ENCODE results near the gene LRRC4C. TPM values are rescaled to one million over a fixed set of nuclear protein-coding genes. Genes with fewer than 3 reads are reported as not detected.
"Not testable (repeated sequence)": the region's sequence is repeated elsewhere in the genome, so short reads cannot be mapped to it uniquely, and the experiment has no call there.

LRRC4C gene
- total and polyA plus RNA-seq, 11 donors, result 0.08 to 1.2 (median 0.48) TPM; not detected in 1

DNA sequence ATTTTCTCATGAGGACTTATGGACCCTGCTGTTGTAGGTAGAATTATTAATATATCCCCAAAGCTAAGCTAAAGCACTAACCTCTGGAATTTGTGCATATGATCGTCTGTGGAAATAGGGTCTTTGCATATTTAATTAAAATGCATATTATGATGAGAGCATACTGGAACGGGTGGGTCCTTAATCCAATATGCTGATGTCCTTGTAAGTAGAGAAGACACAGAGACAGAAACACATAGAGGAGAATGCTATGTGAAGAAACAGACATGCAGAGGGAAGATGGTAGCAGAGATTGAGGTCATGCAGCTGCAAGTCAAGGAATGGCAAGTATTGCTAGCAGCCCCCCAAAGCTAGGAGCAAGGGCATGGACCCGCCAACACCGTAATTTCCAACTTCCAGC is 439.2 kb downstream of the LRRC4C start:
- DNase-seq, result no peak
- Histone ChIP-seq H3K27ac (no peak overlapping the region), H3K4me1 (no peaks in the 10 kb centered on the region), H3K4me3 (no peak overlapping the region), H3K27me3 (no peaks in the 10 kb centered on the region), H3K36me3 (no peaks in the 10 kb centered on the region), H3K9me3 (peaks cover 0 to 4% (median 0%) of the 10 kb centered on the region in 12 donors)
- intact Hi-C loops (cut with DNase I), result no loop called here
- no peak for ATAC-seq
- 79 to 83% (median 81%) methylated on average over 4 of the region's 4 CpGs for WGBS, 4 donors
- TF ChIP-seq POLR2A (IDR thresholded peaks at IDR 0.05), result no peak
- TF ChIP-seq, protein P1, sequence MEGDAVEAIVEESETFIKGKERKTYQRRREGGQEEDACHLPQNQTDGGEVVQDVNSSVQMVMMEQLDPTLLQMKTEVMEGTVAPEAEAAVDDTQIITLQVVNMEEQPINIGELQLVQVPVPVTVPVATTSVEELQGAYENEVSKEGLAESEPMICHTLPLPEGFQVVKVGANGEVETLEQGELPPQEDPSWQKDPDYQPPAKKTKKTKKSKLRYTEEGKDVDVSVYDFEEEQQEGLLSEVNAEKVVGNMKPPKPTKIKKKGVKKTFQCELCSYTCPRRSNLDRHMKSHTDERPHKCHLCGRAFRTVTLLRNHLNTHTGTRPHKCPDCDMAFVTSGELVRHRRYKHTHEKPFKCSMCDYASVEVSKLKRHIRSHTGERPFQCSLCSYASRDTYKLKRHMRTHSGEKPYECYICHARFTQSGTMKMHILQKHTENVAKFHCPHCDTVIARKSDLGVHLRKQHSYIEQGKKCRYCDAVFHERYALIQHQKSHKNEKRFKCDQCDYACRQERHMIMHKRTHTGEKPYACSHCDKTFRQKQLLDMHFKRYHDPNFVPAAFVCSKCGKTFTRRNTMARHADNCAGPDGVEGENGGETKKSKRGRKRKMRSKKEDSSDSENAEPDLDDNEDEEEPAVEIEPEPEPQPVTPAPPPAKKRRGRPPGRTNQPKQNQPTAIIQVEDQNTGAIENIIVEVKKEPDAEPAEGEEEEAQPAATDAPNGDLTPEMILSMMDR (IDR thresholded peaks at IDR 0.05), result no peak

DNA sequence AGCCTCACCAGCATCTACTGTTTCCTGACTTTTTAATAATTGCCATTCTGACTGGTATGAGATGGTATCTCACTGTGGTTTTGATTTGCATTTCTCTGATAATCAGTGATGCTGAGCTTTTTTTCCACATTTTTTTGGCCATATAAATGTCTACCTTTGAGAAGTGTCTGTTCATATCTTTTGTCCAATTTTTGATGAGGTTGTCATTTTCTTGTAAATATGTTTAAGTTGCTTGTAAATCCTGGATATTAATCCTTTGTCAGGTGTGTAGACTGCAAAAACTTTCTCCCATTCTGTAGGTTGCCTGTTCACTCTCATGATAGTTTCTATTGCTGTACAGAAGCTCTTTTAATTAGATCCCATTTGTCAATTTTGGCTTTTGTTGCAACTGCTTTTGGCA is 439.8 kb downstream of the LRRC4C start:
- ATAC-seq; H3K9me3 ChIP-seq; H3K27ac ChIP-seq; H3K27me3 ChIP-seq; H3K4me3 ChIP-seq; H3K4me1 ChIP-seq; intact Hi-C loops (cut with DNase I); DNase-seq; H3K36me3 ChIP-seq: not testable (repeated sequence)

DNA sequence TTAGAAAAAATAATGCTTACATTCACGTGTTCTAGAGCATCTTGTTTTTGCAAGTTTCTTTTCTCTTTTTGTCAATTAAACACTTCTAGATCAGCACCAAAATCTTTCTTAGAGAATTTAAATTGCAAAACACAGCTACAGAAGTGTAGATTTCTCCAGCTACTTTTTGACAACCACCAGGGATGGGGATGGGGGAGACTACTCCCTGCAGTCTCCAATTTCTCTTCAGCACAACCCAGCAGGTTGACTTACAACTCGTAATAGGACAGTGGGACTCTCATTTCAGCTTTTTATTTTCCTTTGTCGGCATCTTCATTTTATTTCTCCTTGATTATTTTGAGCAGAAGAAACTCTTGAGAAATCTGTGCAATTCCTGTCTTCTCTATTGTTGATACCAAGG is 441.2 kb downstream of the LRRC4C start:
- H3K36me3 ChIP-seq, result no peaks in the 10 kb centered on the region
- intact Hi-C loops (cut with DNase I), result no loop called here
- no peak for ATAC-seq
- TF ChIP-seq, protein P1 (IDR thresholded peaks at IDR 0.05), result no peak
- no peak for TF ChIP-seq POLR2A (IDR thresholded peaks at IDR 0.05)
- H3K4me3 ChIP-seq, result no peak overlapping the region
- H3K27ac ChIP-seq, result no peak overlapping the region
- H3K9me3 ChIP-seq, result peaks cover 0 to 4% (median 0%) of the 10 kb centered on the region in 12 donors
- 24 to 40% (median 28%) methylated on average over 3 of the region's 3 CpGs for WGBS, 4 donors
- H3K27me3 ChIP-seq, result no peaks in the 10 kb centered on the region
- H3K4me1 ChIP-seq, result no peaks in the 10 kb centered on the region
- no peak for DNase-seq

DNA sequence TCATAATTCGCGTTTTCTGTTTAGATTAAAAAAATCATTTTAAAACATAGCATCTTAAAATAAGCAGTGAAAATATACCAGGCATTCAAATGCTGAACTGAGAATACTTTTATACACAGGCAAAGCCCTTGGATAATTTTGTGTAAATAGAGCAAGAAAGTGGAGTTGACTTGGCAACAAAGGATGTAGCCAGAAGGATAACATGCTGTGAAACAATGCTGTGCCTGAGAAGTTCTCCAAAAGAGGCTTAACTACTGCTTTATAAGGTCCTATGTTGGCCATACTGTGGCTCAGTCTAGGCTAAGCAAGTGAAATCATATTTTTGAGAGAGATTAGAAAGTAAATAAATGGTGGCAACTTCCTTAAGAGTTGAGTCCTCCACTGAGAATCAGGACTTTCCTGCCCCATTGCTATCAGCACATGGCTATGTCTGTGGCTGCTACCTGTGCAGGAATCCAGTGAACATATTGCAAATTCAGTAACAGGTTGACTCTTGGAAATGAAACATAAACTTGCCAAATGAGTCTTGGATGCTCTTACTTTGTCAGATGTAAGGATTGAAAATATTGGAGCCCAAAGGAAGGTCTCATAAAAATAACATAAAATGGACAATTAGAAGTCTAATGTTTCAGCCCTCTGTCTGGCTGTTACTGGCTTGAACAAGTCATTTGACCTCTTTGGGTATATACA is 448.9 kb downstream of the LRRC4C start:
- no peaks in the 10 kb centered on the region for H3K36me3 ChIP-seq
- no peaks in the 10 kb centered on the region for H3K9me3 ChIP-seq
- H3K4me1 ChIP-seq, result no peaks in the 10 kb centered on the region
- H3K27me3 ChIP-seq, result no peaks in the 10 kb centered on the region
- intact Hi-C loops (cut with DNase I), result no loop called here
- no peak for DNase-seq
- 76 to 82% (median 81%) methylated on average over 2 of the region's 2 CpGs for WGBS, 4 donors
- no peak for ATAC-seq
- TF ChIP-seq POLR2A (IDR thresholded peaks at IDR 0.05), result no peak
- TF ChIP-seq, protein P1 (IDR thresholded peaks at IDR 0.05), result no peak
- H3K4me3 ChIP-seq, result no peak overlapping the region
- no peak overlapping the region for H3K27ac ChIP-seq

DNA sequence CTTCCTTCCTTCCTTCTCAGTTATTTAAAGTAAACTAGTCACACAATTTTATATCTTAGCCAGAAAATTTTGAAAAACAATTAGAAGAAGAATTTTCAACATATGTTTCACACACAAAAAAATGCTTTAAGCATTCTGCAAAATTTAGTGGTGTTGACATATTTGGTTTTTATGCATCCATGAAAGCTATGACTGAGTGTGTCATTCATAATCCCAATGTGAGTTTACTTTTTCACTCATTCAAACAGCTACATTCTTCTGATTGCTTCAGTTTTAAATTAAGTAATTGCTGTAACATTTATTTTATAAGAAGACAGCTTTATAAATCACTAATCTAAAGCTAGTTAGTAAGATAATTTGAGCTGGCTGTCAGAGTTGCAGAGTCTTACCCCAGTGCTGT is 453.5 kb downstream of the LRRC4C start:
- Histone ChIP-seq H3K36me3 (no peaks in the 10 kb centered on the region), H3K27ac (no peak overlapping the region), H3K27me3 (no peaks in the 10 kb centered on the region), H3K4me1 (no peaks in the 10 kb centered on the region), H3K4me3 (no peak overlapping the region), H3K9me3 (no peaks in the 10 kb centered on the region)
- DNase-seq, result no peak
- no peak for TF ChIP-seq POLR2A (IDR thresholded peaks at IDR 0.05)
- TF ChIP-seq, protein P1 (IDR thresholded peaks at IDR 0.05), result no peak
- ATAC-seq, result no peak
- intact Hi-C loops (cut with DNase I), result no loop called here

Measured in heart left ventricle (tissue), 16 donors.